GM23338 (cell line): ENCODE data around the gene UQCC2. TPM values are rescaled to one million over a fixed set of nuclear protein-coding genes. Genes with fewer than 3 reads are reported as not detected.

Experiments used
- CREB1 ChIP-seq: fragments of 250-450 bp; sonication (Bioruptor Pico); IDR thresholded peaks from 2 replicates; pipeline ENCODE4 v1.5.0; 2020; ENCODE audit warnings: low read depth, mild to moderate bottlenecking, moderate library complexity
- CTCF ChIP-seq, 2 experiments: fragments of 200-600 bp in 1 of 2; sonication (generic) in 1 of 2; conservative IDR thresholded peaks; 2 replicates each; pipeline versions ENCODE4 v1.5.1 to v1.6.1; 2016 to 2017; ENCODE audit warnings: antibody characterized with exemption in 2 of 2, low read depth in 2 of 2, mild to moderate bottlenecking in 2 of 2, moderate library complexity in 1 of 2
- EZH2 ChIP-seq: fragments of 200-600 bp; sonication (generic); IDR thresholded peaks from one replicate; pipeline ENCODE4 v1.8.0; 2017; ENCODE audit warnings: antibody characterized with exemption, mild to moderate bottlenecking, low read depth; ENCODE audit not compliant: unreplicated experiment
- EZH2phosphoT487 ChIP-seq: fragments of 200-600 bp; sonication (generic); IDR thresholded peaks from one replicate; pipeline ENCODE4 v1.8.1; 2018; ENCODE audit warnings: antibody characterized with exemption; ENCODE audit not compliant: unreplicated experiment
- JUNB ChIP-seq: IDR thresholded peaks from one replicate; pipeline ENCODE4 v1.6.1; 2016; ENCODE audit warnings: antibody characterized with exemption; ENCODE audit not compliant: unreplicated experiment
- POLR2AphosphoS5 ChIP-seq: IDR thresholded peaks from 2 replicates; pipeline ENCODE4 v1.6.1; 2016; ENCODE audit warnings: antibody characterized with exemption, low read depth
- STAT1 ChIP-seq: IDR thresholded peaks from one replicate; pipeline ENCODE4 v1.6.1; 2016; ENCODE audit warnings: antibody characterized with exemption; ENCODE audit not compliant: unreplicated experiment
- ZNF462 ChIP-seq: fragments of 250-450 bp; sonication (Bioruptor Pico); IDR thresholded peaks from 2 replicates; pipeline ENCODE4 v1.5.0; 2020; ENCODE audit warnings: mild to moderate bottlenecking, moderate library complexity
- polyA plus RNA-seq: library from polyadenylated mRNA; unstranded; fragments of >200 nt; fragmentation: Nextera tagmentation; extraction: Ambion mirVana; gene quantifications from 2 replicates; pipeline ENCODE4 v1.2.1, GENCODE V29; 2016
- total RNA-seq: library from RNA; depleted of rRNA; stranded (reverse); fragments of >200 nt; shearing (Covaris generic); gene quantifications from 2 replicates; pipeline ENCODE4 v1.2.3, GENCODE V29; 2014

The UQCC2 gene
- total and polyA plus RNA-seq, 2 experiments from 2014 or later: 48.9 to 379 TPM

- TF ChIP-seq ZNF462 (CRISPR knock-in tag): no peak
- TF ChIP-seq STAT1: no peak
- no peak for TF ChIP-seq POLR2AphosphoS5
- no peak for TF ChIP-seq EZH2
- TF ChIP-seq CTCF (conservative IDR thresholded peaks at IDR 0.05; ENCODE audit: low read depth in 2 of 2): no peak
- no peak for TF ChIP-seq CREB1 (CRISPR knock-in tag)
- no peak for TF ChIP-seq JUNB
- TF ChIP-seq EZH2phosphoT487: no peak
Observed at GRCh38 chr6:33745548-33745947, 34.0 kb upstream of the UQCC2 start (continued).
